SK-N-DZ (cell line): Measurements from ENCODE around the gene STK10. TPM values are rescaled to one million over a fixed set of nuclear protein-coding genes. Genes with fewer than 3 reads are reported as not detected.
"Not testable (repeated sequence)": the region's sequence is repeated elsewhere in the genome, so short reads cannot be mapped to it uniquely, and the experiment has no call there.

ENCODE experiments used
- DNase-seq: peaks from one replicate; pipeline ENCODE4 v3.0.0-alpha.2; 2015; ENCODE audit warnings: low spot score
- polyA plus RNA-seq, 2 experiments: library from polyadenylated mRNA; depleted of rRNA; stranded (reverse); fragments of >200 nt; gene quantifications; 2 replicates each; pipeline ENCODE4 v1.2.3, GENCODE V29; 2014

The STK10 gene
- 4.7 and 5.9 TPM in 2 replicates for polyA plus RNA-seq (2014; cell fraction: cytosol; rRNA removed)
- polyA plus RNA-seq (2014; cell fraction: nucleus; rRNA removed), result 9.0 and 16.4 TPM in 2 replicates

DNA sequence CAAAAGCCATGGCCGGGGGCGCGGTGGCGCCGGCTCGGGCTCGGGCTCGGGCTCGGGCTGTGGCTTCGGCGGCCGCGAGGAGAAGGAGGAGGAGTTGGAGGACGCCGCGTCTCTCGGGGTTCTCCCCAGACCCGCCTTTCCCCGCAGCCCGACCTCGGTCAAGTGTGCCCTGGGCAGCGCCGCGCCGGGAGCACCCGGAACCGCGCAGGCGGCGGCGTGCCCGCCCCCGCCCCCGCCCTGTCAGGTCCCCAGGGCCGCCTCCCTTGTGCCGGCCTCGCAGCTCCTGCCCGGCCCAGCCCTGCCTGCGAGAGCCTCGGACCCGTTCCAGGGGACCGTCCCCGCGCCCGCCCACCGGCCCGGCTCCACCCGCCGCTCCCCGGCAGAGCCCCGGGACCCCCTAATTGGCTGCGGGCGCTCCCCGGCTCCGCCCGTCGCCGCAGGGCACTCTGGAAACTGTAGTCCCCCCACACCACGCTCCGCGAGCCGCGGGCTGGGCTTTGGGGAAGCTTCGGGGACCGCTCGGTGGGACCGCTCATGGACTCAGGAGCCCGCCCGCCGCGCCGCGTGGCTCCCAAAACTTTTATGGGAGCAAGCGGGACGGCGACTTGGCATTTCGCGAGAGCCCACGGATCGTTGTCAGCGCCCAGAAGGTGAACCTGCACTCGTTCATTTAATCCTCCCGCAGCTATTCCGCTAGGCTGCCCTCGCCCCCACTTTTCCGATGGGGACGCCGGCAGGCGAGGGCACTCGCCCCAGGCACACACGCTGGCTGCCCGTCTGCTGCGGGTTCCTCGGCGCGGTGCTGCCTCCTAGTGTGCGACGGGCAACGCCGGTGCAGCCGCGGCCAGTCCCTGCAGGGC lies at the start of gene STK10:
STK10 (minus strand) TSS at position 192 of the 860 bp plus-strand sequence; CDS start at position 10, 182 bp downstream.
- DNase-seq, result peak; percentile 91

DNA sequence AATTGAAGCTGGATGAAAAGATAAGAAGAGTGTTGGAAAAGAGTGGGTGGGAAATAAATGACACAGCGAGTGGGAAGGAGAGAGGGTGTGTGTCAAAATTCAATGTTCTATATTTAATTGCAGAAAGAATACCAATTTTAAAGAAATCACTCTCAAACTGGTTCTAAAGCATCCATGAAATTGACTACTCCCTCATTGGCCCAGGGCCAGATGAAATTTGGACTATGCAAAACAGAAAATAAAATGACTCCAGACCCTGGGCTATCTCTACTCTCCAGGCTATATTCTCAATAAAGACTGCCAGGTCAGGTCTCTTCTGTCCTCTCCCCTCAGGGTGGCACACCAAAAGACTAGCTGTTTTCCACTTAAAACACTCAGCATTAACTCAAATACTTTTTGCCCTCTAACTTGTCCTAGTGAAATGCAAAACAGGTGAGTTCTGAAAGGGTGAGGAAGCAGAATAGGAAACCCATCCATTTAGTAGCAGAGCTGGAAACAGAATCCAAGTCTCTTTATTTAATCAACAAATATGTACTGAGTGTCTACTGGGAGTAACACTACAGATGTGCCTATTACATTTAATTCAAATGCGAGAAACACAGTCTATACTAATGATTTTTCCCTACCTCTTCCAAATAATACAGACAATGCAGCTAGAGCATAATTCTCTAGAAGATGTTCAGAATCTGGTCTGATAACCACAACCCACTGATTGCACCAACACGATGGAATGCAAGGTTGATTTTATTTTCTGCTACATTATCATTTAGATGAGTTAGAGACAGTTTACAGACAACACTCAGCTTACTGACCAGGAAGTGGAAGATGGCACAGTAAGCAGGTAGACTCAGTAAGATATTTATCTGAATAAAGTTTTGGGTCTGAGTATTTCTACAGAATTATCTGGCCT lies 48.1 kb upstream of the STK10 start:
- no peak for DNase-seq

DNA sequence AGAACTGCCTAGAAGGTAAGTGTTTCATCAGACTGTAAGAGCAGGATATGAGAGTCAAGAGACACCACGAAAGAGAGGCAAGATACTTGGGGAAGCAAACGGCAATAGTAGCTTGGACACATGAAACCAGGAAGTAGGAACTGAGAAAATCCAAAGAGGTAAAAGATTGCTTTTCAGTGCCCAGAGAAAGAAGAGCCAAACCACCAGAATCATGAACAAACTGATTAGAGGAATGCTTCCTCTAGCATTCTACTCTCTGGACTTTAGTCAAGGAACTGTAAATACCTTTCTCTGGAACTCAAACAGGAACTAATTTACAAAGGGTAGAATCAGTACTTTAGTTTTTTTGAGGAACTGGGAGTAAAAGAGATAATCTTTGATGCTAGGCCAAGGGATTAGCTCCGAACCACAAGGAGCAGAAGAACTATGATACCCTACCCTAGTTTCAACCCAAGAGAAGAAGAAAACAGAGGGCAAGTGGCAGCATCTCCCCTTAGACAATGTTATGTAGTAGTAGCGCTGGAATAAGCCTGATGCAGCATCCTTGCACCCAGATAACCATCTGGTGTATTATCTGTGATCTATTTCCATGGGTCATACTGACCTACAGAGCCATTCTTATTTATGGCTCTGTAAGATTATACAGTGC lies 47.2 kb upstream of the STK10 start:
- no peak for DNase-seq

DNA sequence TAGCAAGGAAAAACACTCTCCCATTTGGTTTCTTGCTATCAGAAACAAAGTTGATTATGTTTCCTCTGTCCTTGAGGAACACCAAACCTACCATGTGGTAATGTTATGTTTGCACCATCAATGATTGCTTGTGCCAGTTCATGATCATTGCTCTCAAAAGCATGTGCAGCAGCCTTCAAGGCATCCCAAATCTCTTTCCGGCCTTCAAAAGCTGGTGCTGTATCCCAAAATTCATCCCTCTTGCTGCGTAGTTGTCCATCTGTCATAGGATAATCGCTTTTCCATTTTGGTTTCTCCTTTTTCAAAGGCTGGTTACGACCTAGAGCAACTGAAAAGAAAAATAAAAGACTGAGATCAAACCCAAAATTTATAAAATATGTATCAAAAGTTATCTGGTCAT lies 46.0 kb upstream of the STK10 start:
- no peak for DNase-seq

DNA sequence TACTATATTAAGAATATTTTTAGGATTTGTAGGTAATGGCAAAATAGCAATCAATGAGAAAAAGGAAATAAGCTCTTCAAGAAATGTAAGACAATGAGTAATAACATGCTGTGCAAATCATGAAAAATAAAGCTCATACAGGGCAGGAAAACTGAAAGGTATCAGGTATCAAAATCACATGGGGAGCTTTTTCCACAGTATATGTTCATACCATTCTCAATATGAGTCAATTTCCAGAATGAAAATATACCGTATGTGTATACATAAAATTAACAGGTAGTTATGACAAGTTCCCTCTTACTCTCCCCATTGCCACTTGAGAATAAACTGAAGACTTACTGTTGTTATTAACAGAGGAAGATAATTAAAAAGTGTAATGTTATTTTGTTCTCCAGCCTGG lies 41.9 kb upstream of the STK10 start:
- DNase-seq, result no peak

GRCh38 chr5:172224996-172225395 lies 37.0 kb upstream of the STK10 start:
- no peak for DNase-seq

DNA sequence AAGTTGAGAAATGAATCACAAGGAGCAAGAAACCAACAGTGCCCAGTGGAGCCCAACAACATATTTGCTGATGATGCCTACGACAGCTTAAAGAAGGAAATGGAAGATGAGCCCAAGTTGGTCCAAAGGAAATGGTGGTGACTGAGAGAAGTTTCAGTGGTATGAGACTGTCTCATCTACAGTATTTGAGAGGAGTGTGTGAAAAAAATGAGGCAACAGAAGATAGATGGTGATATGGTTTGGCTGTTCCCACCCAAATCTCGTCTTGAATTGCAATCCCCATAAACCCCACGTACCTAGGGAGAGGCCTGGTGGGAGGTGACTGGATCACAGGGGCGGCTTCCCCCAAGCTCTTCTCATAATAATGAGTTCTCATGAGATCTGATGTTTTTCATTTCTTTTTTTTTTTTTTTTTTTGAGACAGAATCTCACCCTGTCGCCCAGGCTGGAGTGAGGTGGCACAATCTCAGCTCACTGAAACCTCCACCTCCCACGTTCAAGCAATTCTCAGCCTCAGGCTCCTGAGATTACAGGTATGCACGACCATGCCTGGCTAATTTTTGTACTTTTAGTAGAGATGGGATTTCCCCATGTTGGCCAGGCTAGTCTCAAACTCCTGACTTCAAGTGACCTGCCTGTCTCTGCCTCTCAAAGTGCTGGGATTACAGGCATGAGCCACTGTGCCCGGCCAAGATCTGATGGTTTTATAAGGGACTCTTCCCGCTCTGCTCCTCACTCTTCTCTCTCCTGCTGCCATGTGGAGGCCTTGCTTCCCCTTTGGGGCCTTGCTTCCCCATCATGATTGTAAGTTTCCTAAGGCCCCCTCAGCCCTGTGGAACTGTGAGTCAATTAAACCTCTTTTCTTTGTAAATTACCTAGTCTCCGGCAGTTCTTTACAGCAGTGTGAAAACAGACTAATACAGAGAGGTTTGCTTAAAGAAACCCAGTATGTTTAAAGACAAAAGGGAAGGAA lies 36.2 kb upstream of the STK10 start:
- no peak for DNase-seq

DNA sequence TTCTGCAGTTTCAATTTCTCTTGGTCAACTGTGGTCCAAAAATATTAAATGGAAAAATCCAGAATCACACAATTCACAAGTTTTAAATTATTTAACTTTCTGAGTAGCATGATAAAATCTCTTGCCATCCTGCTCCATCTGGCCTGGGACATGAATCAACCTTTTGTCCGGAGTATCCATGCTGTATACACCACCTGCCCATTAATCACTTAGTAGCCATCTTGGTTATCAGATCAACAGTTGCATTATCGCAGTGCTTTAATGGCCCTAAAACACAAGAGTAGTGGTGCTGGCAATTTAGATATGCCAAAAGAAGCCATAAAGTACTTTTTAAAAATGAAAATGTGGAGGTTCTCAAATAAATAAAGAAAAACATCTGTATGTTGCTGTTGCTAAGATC lies 31.3 kb upstream of the STK10 start:
- DNase-seq, result peak; percentile 53

DNA sequence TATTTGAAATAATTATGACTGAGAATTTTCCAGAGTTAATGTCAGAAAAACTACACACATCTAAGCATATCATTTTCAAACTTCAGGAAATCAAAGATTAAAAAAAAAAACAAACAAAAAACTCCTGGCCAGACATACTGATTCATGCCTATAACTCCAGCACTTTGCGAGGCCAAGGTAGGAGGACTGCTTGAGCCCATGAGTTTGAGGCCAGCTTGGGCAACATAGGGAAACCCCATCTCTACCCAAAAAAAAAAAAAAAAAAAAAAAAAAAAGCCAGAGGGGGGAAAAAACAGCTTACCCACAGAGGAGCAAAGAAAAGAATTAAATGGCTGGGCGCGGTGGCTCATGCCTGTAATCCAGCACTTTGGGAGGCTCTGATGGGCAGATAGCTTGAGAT lies 28.3 kb upstream of the STK10 start:
- DNase-seq, result no peak

GRCh38 chr5:172213126-172213525 lies 25.1 kb upstream of the STK10 start:
- DNase-seq, result no peak

GRCh38 chr5:172211676-172212075 lies 23.7 kb upstream of the STK10 start:
- DNase-seq, result no peak

- no peak for DNase-seq
Observed at GRCh38 chr5:172209714-172210113, 21.7 kb upstream of the STK10 start.

DNA sequence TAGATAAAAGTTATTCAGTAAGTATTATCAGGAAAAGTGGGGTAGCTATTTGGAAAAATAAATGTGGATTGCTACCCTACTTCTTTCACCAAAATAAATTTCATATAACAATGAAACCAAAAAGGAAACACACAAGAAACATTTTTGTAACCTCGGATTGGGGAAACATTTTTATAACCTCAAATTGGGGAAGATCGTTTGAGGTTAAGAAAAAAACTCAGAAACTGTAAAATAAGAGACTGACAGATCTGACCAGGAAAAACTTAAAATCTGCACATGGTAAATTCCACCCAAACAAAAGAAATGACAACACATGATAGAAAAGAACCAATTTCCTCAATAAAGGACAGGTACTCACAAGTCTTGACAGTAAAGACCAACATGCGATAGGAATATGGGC lies 19.5 kb upstream of the STK10 start:
- DNase-seq, result no peak

GRCh38 chr5:172205984-172206383 lies 18.0 kb upstream of the STK10 start:
- DNase-seq, result not testable (repeated sequence)

- DNase-seq, result no peak
Observed at GRCh38 chr5:172200476-172200875, 12.5 kb upstream of the STK10 start.

- DNase-seq, result no peak
Observed at GRCh38 chr5:172199446-172199845, 11.4 kb upstream of the STK10 start.

- DNase-seq, result not testable (repeated sequence)
Observed at GRCh38 chr5:172197775-172198174, 9.8 kb upstream of the STK10 start.

GRCh38 chr5:172194985-172195774 lies 7.2 kb upstream of the STK10 start:
- DNase-seq, result no peak

DNA sequence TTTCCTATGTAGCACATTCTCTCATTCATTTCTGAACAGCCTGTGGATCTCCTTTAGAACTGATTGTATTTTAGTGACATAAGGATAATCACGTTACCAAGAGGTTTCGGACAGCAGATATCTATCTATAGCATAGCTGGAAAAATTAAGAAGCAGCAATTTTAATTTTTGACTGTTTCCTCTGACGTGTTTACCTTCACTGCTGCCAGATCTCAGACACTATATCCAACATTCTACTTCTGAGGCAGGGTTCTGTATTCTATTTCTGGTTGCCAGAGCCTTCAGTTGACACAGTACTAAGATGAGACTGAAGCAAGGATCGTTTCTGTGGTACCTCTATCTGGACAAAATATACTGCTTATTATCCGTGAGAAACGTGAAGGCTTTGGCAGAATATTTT lies 5.8 kb upstream of the STK10 start, which contains the start of gene EFCAB9:
EFCAB9 (plus strand) TSS at position 301 of the 400 bp plus-strand sequence; CDS start at position 302, 1 bp downstream.
- DNase-seq, result no peak
